Measurements from ENCODE around the gene FRMPD4.

FRMPD4 gene

GRCh38 chrX:12325171-12325570, 186.9 kb downstream of the FRMPD4 start:
- H3K4me3 ChIP-seq (replicated peaks; ENCODE audit: low read depth, low read length) = no peak overlapping the region
- no peaks in the 10 kb centered on the region for H3K27me3 ChIP-seq (replicated peaks; ENCODE audit: control insufficient read depth, insufficient read depth, low read length)
- H3K36me3 ChIP-seq (ENCODE audit: control insufficient read depth, insufficient read depth, low read length) = no peaks in the 10 kb centered on the region
- no peak for DNase-seq (ENCODE audit: extremely low read depth, insufficient read length)
- TF ChIP-seq CTCF (IDR thresholded peaks at IDR 0.05; ENCODE audit: insufficient read depth, low read length, poor library complexity, severe bottlenecking) = no peak

- Histone ChIP-seq H3K27me3 (replicated peaks; ENCODE audit: control insufficient read depth, insufficient read depth, low read length) (no peaks in the 10 kb centered on the region), H3K4me3 (replicated peaks; ENCODE audit: low read depth, low read length) (no peak overlapping the region), H3K36me3 (ENCODE audit: control insufficient read depth, insufficient read depth, low read length) (no peaks in the 10 kb centered on the region)
- no peak for DNase-seq (ENCODE audit: extremely low read depth, insufficient read length)
- no peak for TF ChIP-seq CTCF (IDR thresholded peaks at IDR 0.05; ENCODE audit: insufficient read depth, low read length, poor library complexity, severe bottlenecking)
Measured at GRCh38 chrX:12327836-12328235, 189.6 kb downstream of the FRMPD4 start.

GRCh38 chrX:12329476-12329875, 191.2 kb downstream of the FRMPD4 start:
- TF ChIP-seq CTCF (IDR thresholded peaks at IDR 0.05; ENCODE audit: insufficient read depth, low read length, poor library complexity, severe bottlenecking) = no peak
- no peak for DNase-seq (ENCODE audit: extremely low read depth, insufficient read length)
- Histone ChIP-seq H3K4me3 (replicated peaks; ENCODE audit: low read depth, low read length) (no peak overlapping the region), H3K36me3 (ENCODE audit: control insufficient read depth, insufficient read depth, low read length) (no peaks in the 10 kb centered on the region), H3K27me3 (replicated peaks; ENCODE audit: control insufficient read depth, insufficient read depth, low read length) (no peaks in the 10 kb centered on the region)

GRCh38 chrX:12330841-12331240, 192.6 kb downstream of the FRMPD4 start:
- DNase-seq (ENCODE audit: extremely low read depth, insufficient read length) = no peak
- H3K36me3 ChIP-seq (ENCODE audit: control insufficient read depth, insufficient read depth, low read length) = no peaks in the 10 kb centered on the region
- no peak for TF ChIP-seq CTCF (IDR thresholded peaks at IDR 0.05; ENCODE audit: insufficient read depth, low read length, poor library complexity, severe bottlenecking)
- H3K27me3 ChIP-seq (replicated peaks; ENCODE audit: control insufficient read depth, insufficient read depth, low read length) = no peaks in the 10 kb centered on the region
- no peak overlapping the region for H3K4me3 ChIP-seq (replicated peaks; ENCODE audit: low read depth, low read length)

GRCh38 chrX:12332786-12333347, 194.6 kb downstream of the FRMPD4 start:
- no peak for TF ChIP-seq CTCF (IDR thresholded peaks at IDR 0.05; ENCODE audit: insufficient read depth, low read length, poor library complexity, severe bottlenecking)
- H3K4me3 ChIP-seq (replicated peaks; ENCODE audit: low read depth, low read length) = no peak overlapping the region
- DNase-seq (ENCODE audit: extremely low read depth, insufficient read length) = no peak
- H3K27me3 ChIP-seq (replicated peaks; ENCODE audit: control insufficient read depth, insufficient read depth, low read length) = no peaks in the 10 kb centered on the region
- H3K36me3 ChIP-seq (ENCODE audit: control insufficient read depth, insufficient read depth, low read length) = no peaks in the 10 kb centered on the region

GRCh38 chrX:12339921-12340320, 201.6 kb downstream of the FRMPD4 start:
- no peak overlapping the region for H3K4me3 ChIP-seq (replicated peaks; ENCODE audit: low read depth, low read length)

More at GRCh38 chrX:12339921-12340320, 201.6 kb downstream of the FRMPD4 start:
- H3K27me3 ChIP-seq (replicated peaks; ENCODE audit: control insufficient read depth, insufficient read depth, low read length) = no peaks in the 10 kb centered on the region
- TF ChIP-seq CTCF (IDR thresholded peaks at IDR 0.05; ENCODE audit: insufficient read depth, low read length, poor library complexity, severe bottlenecking) = no peak
- H3K36me3 ChIP-seq (ENCODE audit: control insufficient read depth, insufficient read depth, low read length) = no peaks in the 10 kb centered on the region
- DNase-seq (ENCODE audit: extremely low read depth, insufficient read length) = no peak

Data from GM06990 (cell line).